GM12878 (cell line): Measurements from ENCODE around the gene KAZN. TPM values are rescaled to one million over a fixed set of nuclear protein-coding genes. Genes with fewer than 3 reads are reported as not detected.

ENCODE experiments used
- ATAC-seq: fragments of 200-7000 bp; cut with Tn5 transposase; 3 replicates; pipeline ENCODE4 v1.9.1; 2020; ENCODE audit warnings: mild to moderate bottlenecking, moderate library complexity
- BruUV-seq: library from RNA; stranded (reverse); fragments of 400-500 nt; replicated peaks from 2 replicates; lab custom pipeline; 2021; lab: Mats Ljungman, UMichigan
- CTCF ChIA-PET: fragments of 300-600 bp; sonication (Branson Sonifier 250); formaldehyde crosslinking; extraction: SDS; loops from one replicate; lab custom pipeline; 2021; ENCODE audit warnings: inconsistent platforms; lab: Yijun Ruan, JAX
- POLR2A ChIA-PET: fragments of 350-600 bp; formaldehyde crosslinking; extraction: SDS; loops from one replicate; lab custom pipeline; 2021; ENCODE audit warnings: inconsistent platforms; lab: Charles Lee
- RAD21 ChIA-PET: fragments of 300-600 bp; sonication (Branson Sonifier 250); formaldehyde crosslinking; loops from one replicate; lab custom pipeline; 2023; ENCODE audit warnings: antibody characterized with exemption; ENCODE audit not compliant: unreplicated experiment; lab: Charles Lee
- SMC1A ChIA-PET: fragments of 300-600 bp; sonication (Branson Sonifier 250); formaldehyde crosslinking; loops from one replicate; lab custom pipeline; 2023; ENCODE audit not compliant: unreplicated experiment, uncharacterized antibody; lab: Charles Lee
- DNase-seq: peaks from one replicate; pipeline ENCODE4 v3.0.0-alpha.2; 2011; ENCODE audit warnings: low read depth, low spot score
- FAIRE-seq: peaks from 3 replicates; lab custom pipeline; 2011; peaks lifted over from hg19 to GRCh38; lab: Jason Lieb, UNC
- H2AFZ ChIP-seq: 2 replicates; pipeline ENCODE4 v1.6.0; 2011; ENCODE audit warnings: low read depth, low read length, control low read depth; ENCODE audit not compliant: control insufficient read depth
- H3K27ac ChIP-seq: 2 replicates; pipeline ENCODE4 v1.5.1; 2011; ENCODE audit warnings: control low read depth; ENCODE audit not compliant: control insufficient read depth, insufficient read depth
- H3K27me3 ChIP-seq, 2 experiments: replicated peaks in 1 of 2; 2 replicates each; pipeline versions ENCODE4 v1.6.0 to v1.6.1; 2011; ENCODE audit warnings: low read length in 1 of 2; ENCODE audit not compliant: control insufficient read depth in 2 of 2, insufficient read depth in 2 of 2
- H3K36me3 ChIP-seq, 2 experiments: 2 replicates each; pipeline ENCODE4 v1.5.1; 2011; ENCODE audit warnings: low read length in 1 of 2; ENCODE audit not compliant: control insufficient read depth in 2 of 2, insufficient read depth in 2 of 2
- H3K4me1 ChIP-seq: 2 replicates; pipeline ENCODE4 v1.6.1; 2011; ENCODE audit warnings: mild to moderate bottlenecking, low read length, moderate library complexity, mixed read lengths; ENCODE audit not compliant: control insufficient read depth, insufficient read depth
- H3K4me2 ChIP-seq: 2 replicates; pipeline ENCODE4 v1.6.0; 2011; ENCODE audit warnings: control low read depth; ENCODE audit not compliant: control insufficient read depth, insufficient read depth
- H3K4me3 ChIP-seq: fragments of 200-600 bp; sonication (generic); 2 replicates; pipeline ENCODE4 v1.5.1; 2016
- H3K79me2 ChIP-seq: 2 replicates; pipeline ENCODE4 v1.6.0; 2011; ENCODE audit warnings: low read length; ENCODE audit not compliant: control insufficient read depth, insufficient read depth
- H3K9ac ChIP-seq: 2 replicates; pipeline ENCODE4 v1.8.0; 2011; ENCODE audit warnings: low read length, control low read depth, mixed read lengths; ENCODE audit not compliant: control insufficient read depth, insufficient read depth
- H3K9me3 ChIP-seq: replicated peaks from 3 replicates; pipeline ENCODE4 v1.5.1; 2011; ENCODE audit warnings: mild to moderate bottlenecking, low read length; ENCODE audit not compliant: control insufficient read depth, insufficient read depth
- H4K20me1 ChIP-seq: 2 replicates; pipeline ENCODE4 v1.6.0; 2011; ENCODE audit not compliant: control insufficient read depth, insufficient read depth
- ATF2 ChIP-seq: IDR thresholded peaks from 2 replicates; pipeline ENCODE4 v1.6.1; 2012; ENCODE audit warnings: low read length, inconsistent platforms
- CEBPB ChIP-seq, 2 experiments: fragments of 150-350 bp in 1 of 2; IDR thresholded peaks; 2 replicates each; pipeline ENCODE4 v1.6.1; 2012 to 2014; ENCODE audit warnings: low read depth in 2 of 2, low read length in 2 of 2, borderline replicate concordance in 1 of 2, inconsistent platforms in 1 of 2
- EP300 ChIP-seq, 2 experiments: fragments of 150-350 bp in 1 of 2; IDR thresholded peaks; 2 replicates each; pipeline ENCODE4 v1.6.1; 2011 to 2012; ENCODE audit warnings: low read depth in 2 of 2, low read length in 2 of 2, borderline replicate concordance in 1 of 2, improper control_type of control experiment in 1 of 2, inconsistent platforms in 1 of 2; ENCODE audit not compliant: control insufficient read depth in 1 of 2
- MLLT1 ChIP-seq: fragments of 450-650 bp; IDR thresholded peaks from 2 replicates; pipeline ENCODE4 v1.6.1; 2016; ENCODE audit warnings: mild to moderate bottlenecking
- NBN ChIP-seq: fragments of 450-650 bp; IDR thresholded peaks from 2 replicates; pipeline ENCODE4 v1.6.1; 2016
- RELA ChIP-seq: fragments of 450-650 bp; IDR thresholded peaks from 2 replicates; pipeline ENCODE4 v1.8.0; 2014; ENCODE audit warnings: borderline replicate concordance; ENCODE audit not compliant: partially characterized antibody
- SPI1 ChIP-seq: IDR thresholded peaks from 2 replicates; pipeline ENCODE4 v1.6.1; 2011; ENCODE audit warnings: low read depth, mild to moderate bottlenecking, low read length, moderate library complexity, borderline replicate concordance; ENCODE audit not compliant: insufficient read depth
- ZBTB11 ChIP-seq: fragments of 450-650 bp; formaldehyde crosslinking; IDR thresholded peaks from 2 replicates; pipeline ENCODE4 v1.5.0; 2022; ENCODE audit warnings: mild to moderate bottlenecking, missing genetic modification characterization
- ZBTB33 ChIP-seq: fragments of 450-650 bp; IDR thresholded peaks from 2 replicates; pipeline ENCODE4 v1.6.1; 2017; ENCODE audit warnings: mild to moderate bottlenecking
- ZNF384 ChIP-seq: IDR thresholded peaks from 2 replicates; pipeline ENCODE4 v1.6.1; 2012; ENCODE audit warnings: low read depth, mild to moderate bottlenecking, low read length, improper control_type of control experiment, borderline replicate concordance
- WGBS: methylation state at CpG from one replicate; pipeline ENCODE4 v1.1.6; 2016; ENCODE audit warnings: low lambda C conversion rate; ENCODE audit not compliant: insufficient replicate concordance, insufficient coverage; ENCODE audit errors: missing lambda C conversion rate; 5-methylcytosine and 5-hydroxymethylcytosine counted together
- in situ Hi-C: fragments of 300-500 bp; cut with MboI; formaldehyde crosslinking; loops from 9 replicates; pipeline ENCODE4 v1.14.3; 2018; ENCODE audit warnings: mixed read lengths
- intact Hi-C: fragments of 100-400 bp; cut with micrococcal nuclease; formaldehyde crosslinking; loops from one replicate; pipeline ENCODE4 v1.14.2; 2022; ENCODE audit not compliant: unreplicated experiment
- polyA plus RNA-seq, 11 experiments: library from polyadenylated mRNA; depleted of rRNA in 4 of 11; unstranded in 6 of 11; stranded (reverse) in 5 of 11; fragments of >200 nt; fragmentation: Nextera tagmentation in 4 of 11; fragmentation: Illumina TruSeq in 1 of 11; extraction: Ambion mirVana in 4 of 11; extraction: Trizol in 1 of 11; gene quantifications; 1 replicate in 1 of 11; 2 replicates in 10 of 11; pipeline versions ENCODE4 v1.2.1 to v1.2.3, GENCODE V29; 2011 to 2016; ENCODE audit warnings: inconsistent platforms in 2 of 11, missing spikeins in 2 of 11, low read depth in 1 of 11
- total RNA-seq, 4 experiments: library from RNA; depleted of rRNA in 3 of 4; stranded (reverse); fragments of >200 nt in 3 of 4; fragmentation: Illumina TruSeq in 1 of 4; extraction: Trizol in 1 of 4; gene quantifications; 2 replicates each; pipeline versions ENCODE4 v1.2.1 to v1.2.3, GENCODE V29; 2013 to 2021

Gene KAZN
- total and polyA plus RNA-seq, 10 of the 15 experiments (the other 5 are each of a cell fraction or from before 2014, with no cell fraction given), result 0.72 to 4.0 (median 1.2) TPM

GRCh38 chr1:15141935-15142539 lies 543.6 kb downstream of the KAZN start:
- no peak overlapping the region for H3K9ac ChIP-seq
- H3K27ac ChIP-seq, result no peak overlapping the region
- H3K4me3 ChIP-seq, result no peak overlapping the region
- no peak for DNase-seq
- in situ Hi-C loops, result no loop called here
- ChIA-PET SMC1A (interaction anchor here (1.1 to 2.0 kb wide), 3 partner anchors 10 to 128 kb away, joined by 5 to 6 read pairs (median 5); no protein-coding TSS in a partner anchor), POLR2A (no interaction called here), RAD21 (interaction anchor here (1.0 kb wide), 1 partner anchor 13 kb away, joined by 4 read pairs; no protein-coding TSS in a partner anchor), CTCF (interaction anchor here (0.9 to 2.9 kb wide), 2 partner anchors 13 to 129 kb away, joined by 4 to 10 read pairs; no protein-coding TSS in a partner anchor)
- ATAC-seq, result 0 out of 3 replicates have a peak, but pooled peaks have one; percentile 29
- FAIRE-seq, result no peak
- BruUV-seq, result no TSS peak
- no peak for TF ChIP-seq ZNF384
- TF ChIP-seq ZBTB11, result no peak
- no peak for TF ChIP-seq EP300 (IDR thresholded peaks at IDR 0.05; ENCODE audit: borderline replicate concordance in 1 of 2, control insufficient read depth in 1 of 2, low read depth in 2 of 2, low read length in 2 of 2)
- no peak for TF ChIP-seq ZBTB33
- TF ChIP-seq MLLT1, result no peak
- TF ChIP-seq RELA, result no peak
- TF ChIP-seq NBN, result no peak
- TF ChIP-seq ATF2, result no peak
- no peak for TF ChIP-seq CEBPB (IDR thresholded peaks at IDR 0.05; ENCODE audit: borderline replicate concordance in 1 of 2, low read depth in 2 of 2, low read length in 2 of 2)
- no peak for TF ChIP-seq SPI1
- H3K4me2 ChIP-seq, result no peak overlapping the region
- 13% methylated on average over 6 of the region's 6 CpGs for WGBS
- H3K4me1 ChIP-seq, result peaks cover 4% of the 10 kb centered on the region
- H3K27me3 ChIP-seq, result no peaks in the 10 kb centered on the region; a peak in 1 of 4 replicates
- H3K9me3 ChIP-seq, result no peaks in the 10 kb centered on the region; the same call in 2 of the 3 replicates
- no peaks in the 10 kb centered on the region for H3K36me3 ChIP-seq
- no peaks in the 10 kb centered on the region for H3K79me2 ChIP-seq
- intact Hi-C loops, result no loop called here
- no peak overlapping the region for H2AFZ ChIP-seq
- H4K20me1 ChIP-seq, result no peaks in the 10 kb centered on the region
